ENCODE measurements around the gene FAM184B. TPM values are rescaled to one million over a fixed set of nuclear protein-coding genes. Genes with fewer than 3 reads are reported as not detected.

The FAM184B gene
- total RNA-seq, 4 donors from 2014 or later, result 0.07 to 0.13 TPM; not detected in 2

GRCh38 chr4:17722356-17722700, 59.1 kb downstream of the FAM184B start:
- no peak overlapping the region for H3K4me3 ChIP-seq (ENCODE audit: low read depth, poor library complexity, severe bottlenecking)
- intact Hi-C loops (cut with DNase I; ENCODE audit: low total_unique reads), result no loop called here
- 45 to 47% methylated on average over 3 of the region's 3 CpGs for WGBS, 2 donors
- peak in 1 of 2 donors; percentile 50 for DNase-seq (ENCODE audit: low spot score in 2 of 2)
- no peak for TF ChIP-seq POLR2A (IDR thresholded peaks at IDR 0.05)
- TF ChIP-seq CTCF (IDR thresholded peaks at IDR 0.05), result no peak

GRCh38 chr4:17721496-17722355, 59.7 kb downstream of the FAM184B start:
- intact Hi-C loops (cut with DNase I; ENCODE audit: low total_unique reads), result no loop called here
- no peak overlapping the region for H3K4me3 ChIP-seq (ENCODE audit: low read depth, poor library complexity, severe bottlenecking)
- DNase-seq (ENCODE audit: low spot score in 2 of 2), result peak in 1 of 2 donors; percentile 65
- TF ChIP-seq CTCF (IDR thresholded peaks at IDR 0.05) (no peak), POLR2A (IDR thresholded peaks at IDR 0.05) (no peak)
- 61 to 62% methylated on average over 15 to 16 of the region's 16 CpGs for WGBS, 2 donors

- TF ChIP-seq POLR2A (IDR thresholded peaks at IDR 0.05) (no peak), CTCF (IDR thresholded peaks at IDR 0.05) (no peak)
- intact Hi-C loops (cut with DNase I; ENCODE audit: low total_unique reads), result no loop called here
- no peak overlapping the region for H3K4me3 ChIP-seq (ENCODE audit: low read depth, poor library complexity, severe bottlenecking)
- 73 to 83% methylated on average over 5 of the region's 5 CpGs for WGBS, 2 donors
- DNase-seq (ENCODE audit: low spot score in 2 of 2), result peak in 1 of 2 donors; percentile 4
Observed at GRCh38 chr4:17719106-17719505, 62.3 kb downstream of the FAM184B start.

GRCh38 chr4:17718471-17718870, 63.0 kb downstream of the FAM184B start:
- H3K4me3 ChIP-seq (ENCODE audit: low read depth, poor library complexity, severe bottlenecking), result no peak overlapping the region
- intact Hi-C loops (cut with DNase I; ENCODE audit: low total_unique reads), result no loop called here
- TF ChIP-seq POLR2A (IDR thresholded peaks at IDR 0.05), result no peak
- WGBS, 2 donors, result 68 to 72% methylated on average over 3 of the region's 3 CpGs
- peak in 1 of 2 donors; percentile 10 for DNase-seq (ENCODE audit: low spot score in 2 of 2)

GRCh38 chr4:17717301-17717700, 64.1 kb downstream of the FAM184B start:
- intact Hi-C loops (cut with DNase I; ENCODE audit: low total_unique reads), result no loop called here
- TF ChIP-seq POLR2A (IDR thresholded peaks at IDR 0.05) (no peak), CTCF (IDR thresholded peaks at IDR 0.05) (no peak)
- WGBS, 2 donors, result 53 to 64% methylated on average over 5 of the region's 5 CpGs
- peak in 1 of 2 donors; percentile 10 for DNase-seq (ENCODE audit: low spot score in 2 of 2)
- no peak overlapping the region for H3K4me3 ChIP-seq (ENCODE audit: low read depth, poor library complexity, severe bottlenecking)

- TF ChIP-seq CTCF (IDR thresholded peaks at IDR 0.05) (no peak), POLR2A (IDR thresholded peaks at IDR 0.05) (no peak)
- no peak for DNase-seq (ENCODE audit: low spot score in 2 of 2)
- no peak overlapping the region for H3K4me3 ChIP-seq (ENCODE audit: low read depth, poor library complexity, severe bottlenecking)
- intact Hi-C loops (cut with DNase I; ENCODE audit: low total_unique reads), result no loop called here
- WGBS, 2 donors, result 73 to 84% methylated on average over 2 of the region's 2 CpGs
Observed at GRCh38 chr4:17715511-17715910, 65.9 kb downstream of the FAM184B start.

Data from lower leg skin (tissue), 4 donors.